Fibroblast of skin of right quadriceps (primary cell): ENCODE measurements around the gene PMEPA1.

Source experiments
- DNase-seq: peaks from one replicate; pipeline ENCODE4 v3.0.0-alpha.2; 2013

PMEPA1 gene

GRCh38 chr20:57603120-57603519 is 106.7 kb downstream of the PMEPA1 start:
- no peak for DNase-seq

GRCh38 chr20:57601737-57602136 is 108.1 kb downstream of the PMEPA1 start:
- no peak for DNase-seq

GRCh38 chr20:57601211-57601570 is 108.6 kb downstream of the PMEPA1 start:
- DNase-seq, result no peak

GRCh38 chr20:57600320-57601210 is 109.2 kb downstream of the PMEPA1 start:
- DNase-seq, result peak; percentile 12

- no peak for DNase-seq
Measured at GRCh38 chr20:57598491-57598890, 111.3 kb downstream of the PMEPA1 start.
